OCI-LY1 (cell line): ENCODE data around the gene ADGRD2.

Experiments used
- CTCF ChIP-seq: fragments of 200-600 bp; sonication (generic), shearing (Covaris generic); IDR thresholded peaks from 2 replicates; pipeline ENCODE4 v1.5.1; 2017; ENCODE audit warnings: mild to moderate bottlenecking, antibody characterized with exemption, low read length, moderate library complexity, mixed read lengths
- EZH2 ChIP-seq: fragments of 200-600 bp; sonication (generic), shearing (Covaris generic); IDR thresholded peaks from 2 replicates; pipeline ENCODE4 v1.8.0; 2017; ENCODE audit warnings: borderline replicate concordance, mixed run types, mild to moderate bottlenecking, antibody characterized with exemption, low read length, moderate library complexity, mixed read lengths

GRCh38 chr9:124415852-124416484, 34.3 kb upstream of the ADGRD2 start:
- TF ChIP-seq CTCF (no peak), EZH2 (no peak)
